SU-DHL-6 (cell line): ENCODE data around the gene SLC41A3.

ENCODE experiments used
- EZH2phosphoT487 ChIP-seq: fragments of 200-600 bp; sonication (generic), shearing (Covaris generic); conservative IDR thresholded peaks from 2 replicates; pipeline ENCODE4 v1.6.1; 2018; ENCODE audit warnings: mild to moderate bottlenecking, antibody characterized with exemption, low read length, moderate library complexity, mixed read lengths
- TF ChIP-seq, protein P1 (sequence below): fragments of 200-600 bp; sonication (generic); IDR thresholded peaks from one replicate; pipeline ENCODE4 v1.5.1; 2017; ENCODE audit warnings: antibody characterized with exemption, mild to moderate bottlenecking, low read length, moderate library complexity; ENCODE audit not compliant: insufficient read depth, poor library complexity, severe bottlenecking

DNA sequence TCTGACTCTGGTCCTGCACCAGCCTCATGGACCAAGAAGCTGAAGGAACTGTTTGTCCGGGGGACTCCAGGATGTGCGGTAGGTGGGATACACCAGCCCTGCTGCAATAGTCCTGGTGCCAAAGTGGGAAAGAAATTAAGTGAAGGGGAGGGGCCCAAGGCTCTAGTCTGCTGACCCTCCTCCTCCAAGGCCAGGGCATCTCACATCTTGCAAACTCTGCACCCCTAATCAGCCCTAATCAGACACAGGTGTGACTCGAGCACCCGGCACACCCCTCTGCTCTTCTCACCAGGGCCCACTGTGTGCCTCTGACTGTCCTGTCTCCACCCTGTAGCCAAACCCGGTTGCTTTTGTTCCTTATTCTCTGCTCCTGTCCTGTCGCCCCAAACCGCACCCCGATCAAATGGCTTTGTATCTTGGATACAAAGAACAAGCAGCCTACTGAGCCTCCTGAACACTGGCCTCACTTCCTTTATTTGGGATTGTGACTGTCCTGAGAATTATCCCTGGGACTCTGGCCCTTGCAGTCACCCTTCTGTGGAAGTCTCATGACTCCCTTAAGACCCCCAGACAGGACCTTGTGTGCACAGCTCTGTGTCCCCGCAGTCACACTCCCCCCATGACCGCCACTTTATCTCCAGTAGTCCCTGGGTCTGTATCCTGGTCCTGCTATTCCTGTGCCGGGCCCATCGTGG is 26.7 kb upstream of the SLC41A3 start:
- TF ChIP-seq, protein P1, sequence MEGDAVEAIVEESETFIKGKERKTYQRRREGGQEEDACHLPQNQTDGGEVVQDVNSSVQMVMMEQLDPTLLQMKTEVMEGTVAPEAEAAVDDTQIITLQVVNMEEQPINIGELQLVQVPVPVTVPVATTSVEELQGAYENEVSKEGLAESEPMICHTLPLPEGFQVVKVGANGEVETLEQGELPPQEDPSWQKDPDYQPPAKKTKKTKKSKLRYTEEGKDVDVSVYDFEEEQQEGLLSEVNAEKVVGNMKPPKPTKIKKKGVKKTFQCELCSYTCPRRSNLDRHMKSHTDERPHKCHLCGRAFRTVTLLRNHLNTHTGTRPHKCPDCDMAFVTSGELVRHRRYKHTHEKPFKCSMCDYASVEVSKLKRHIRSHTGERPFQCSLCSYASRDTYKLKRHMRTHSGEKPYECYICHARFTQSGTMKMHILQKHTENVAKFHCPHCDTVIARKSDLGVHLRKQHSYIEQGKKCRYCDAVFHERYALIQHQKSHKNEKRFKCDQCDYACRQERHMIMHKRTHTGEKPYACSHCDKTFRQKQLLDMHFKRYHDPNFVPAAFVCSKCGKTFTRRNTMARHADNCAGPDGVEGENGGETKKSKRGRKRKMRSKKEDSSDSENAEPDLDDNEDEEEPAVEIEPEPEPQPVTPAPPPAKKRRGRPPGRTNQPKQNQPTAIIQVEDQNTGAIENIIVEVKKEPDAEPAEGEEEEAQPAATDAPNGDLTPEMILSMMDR: no peak
- no peak for TF ChIP-seq EZH2phosphoT487
